ENCODE results near the gene FCGR3A.
"Not testable (repeated sequence)": the region's sequence is repeated elsewhere in the genome, so short reads cannot be mapped to it uniquely, and the experiment has no call there.

DNA sequence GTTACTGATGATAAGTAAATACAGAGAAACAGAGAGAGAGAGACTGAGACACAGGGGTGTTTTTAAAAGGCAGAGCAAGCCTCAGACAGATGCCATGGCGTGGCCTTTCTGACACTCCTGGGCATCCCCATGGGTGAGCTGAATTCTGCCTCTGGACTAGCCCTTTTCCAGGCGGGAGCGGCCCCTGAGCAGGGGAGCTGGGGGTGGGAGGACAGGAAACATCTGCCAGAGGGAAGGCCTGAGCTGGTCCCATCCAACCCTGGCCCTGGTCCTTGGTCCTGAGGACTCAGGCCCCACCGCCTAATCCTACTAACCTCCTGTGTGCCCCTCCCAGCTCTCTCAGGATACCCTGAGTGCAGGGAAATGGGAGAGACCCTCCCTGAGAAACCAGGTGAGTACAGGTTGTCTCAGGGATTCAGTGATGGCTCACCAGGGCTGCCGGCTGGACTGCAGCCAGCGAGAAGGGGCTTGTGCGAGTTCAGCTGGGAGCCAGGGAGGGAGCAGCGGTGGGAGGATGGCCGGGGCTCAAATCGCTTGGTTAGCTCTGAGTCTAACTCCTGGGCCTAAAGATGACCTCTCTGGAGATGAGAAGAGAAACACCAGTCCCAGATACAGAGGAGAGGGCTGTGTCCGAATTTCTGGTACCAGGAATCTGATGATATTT, 43.6 kb upstream of the FCGR3A start:
- not testable (repeated sequence) for TF ChIP-seq POLR2AphosphoS5, POLR2A (IDR thresholded peaks at IDR 0.05)
- TF ChIP-seq, protein P1, sequence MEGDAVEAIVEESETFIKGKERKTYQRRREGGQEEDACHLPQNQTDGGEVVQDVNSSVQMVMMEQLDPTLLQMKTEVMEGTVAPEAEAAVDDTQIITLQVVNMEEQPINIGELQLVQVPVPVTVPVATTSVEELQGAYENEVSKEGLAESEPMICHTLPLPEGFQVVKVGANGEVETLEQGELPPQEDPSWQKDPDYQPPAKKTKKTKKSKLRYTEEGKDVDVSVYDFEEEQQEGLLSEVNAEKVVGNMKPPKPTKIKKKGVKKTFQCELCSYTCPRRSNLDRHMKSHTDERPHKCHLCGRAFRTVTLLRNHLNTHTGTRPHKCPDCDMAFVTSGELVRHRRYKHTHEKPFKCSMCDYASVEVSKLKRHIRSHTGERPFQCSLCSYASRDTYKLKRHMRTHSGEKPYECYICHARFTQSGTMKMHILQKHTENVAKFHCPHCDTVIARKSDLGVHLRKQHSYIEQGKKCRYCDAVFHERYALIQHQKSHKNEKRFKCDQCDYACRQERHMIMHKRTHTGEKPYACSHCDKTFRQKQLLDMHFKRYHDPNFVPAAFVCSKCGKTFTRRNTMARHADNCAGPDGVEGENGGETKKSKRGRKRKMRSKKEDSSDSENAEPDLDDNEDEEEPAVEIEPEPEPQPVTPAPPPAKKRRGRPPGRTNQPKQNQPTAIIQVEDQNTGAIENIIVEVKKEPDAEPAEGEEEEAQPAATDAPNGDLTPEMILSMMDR (IDR thresholded peaks at IDR 0.05) = not testable (repeated sequence)
